ENCODE results near the gene C19orf81.

DNA sequence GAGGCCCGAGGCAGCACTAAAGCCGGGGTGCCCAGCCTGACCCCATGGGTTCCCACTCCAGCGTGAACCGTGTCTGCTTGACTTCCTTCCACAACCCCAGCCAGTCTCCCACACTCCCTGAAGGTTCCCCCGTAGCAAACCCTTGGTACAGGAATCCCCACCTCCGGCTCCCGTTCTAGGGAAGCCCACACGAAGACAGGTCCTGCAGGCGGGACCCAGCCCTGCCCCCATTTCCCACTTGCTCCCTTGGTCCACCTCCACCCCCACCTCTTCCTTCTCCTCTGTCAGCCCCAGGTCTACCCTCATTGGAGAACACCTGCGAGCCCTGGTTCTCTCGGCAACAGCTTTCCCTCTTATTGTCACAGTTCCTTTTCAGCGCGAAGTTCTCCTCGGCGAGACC, 23.9 kb downstream of the C19orf81 start:
- TF ChIP-seq, protein P1, sequence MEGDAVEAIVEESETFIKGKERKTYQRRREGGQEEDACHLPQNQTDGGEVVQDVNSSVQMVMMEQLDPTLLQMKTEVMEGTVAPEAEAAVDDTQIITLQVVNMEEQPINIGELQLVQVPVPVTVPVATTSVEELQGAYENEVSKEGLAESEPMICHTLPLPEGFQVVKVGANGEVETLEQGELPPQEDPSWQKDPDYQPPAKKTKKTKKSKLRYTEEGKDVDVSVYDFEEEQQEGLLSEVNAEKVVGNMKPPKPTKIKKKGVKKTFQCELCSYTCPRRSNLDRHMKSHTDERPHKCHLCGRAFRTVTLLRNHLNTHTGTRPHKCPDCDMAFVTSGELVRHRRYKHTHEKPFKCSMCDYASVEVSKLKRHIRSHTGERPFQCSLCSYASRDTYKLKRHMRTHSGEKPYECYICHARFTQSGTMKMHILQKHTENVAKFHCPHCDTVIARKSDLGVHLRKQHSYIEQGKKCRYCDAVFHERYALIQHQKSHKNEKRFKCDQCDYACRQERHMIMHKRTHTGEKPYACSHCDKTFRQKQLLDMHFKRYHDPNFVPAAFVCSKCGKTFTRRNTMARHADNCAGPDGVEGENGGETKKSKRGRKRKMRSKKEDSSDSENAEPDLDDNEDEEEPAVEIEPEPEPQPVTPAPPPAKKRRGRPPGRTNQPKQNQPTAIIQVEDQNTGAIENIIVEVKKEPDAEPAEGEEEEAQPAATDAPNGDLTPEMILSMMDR (IDR thresholded peaks at IDR 0.05 in 8 of 11, conservative IDR thresholded peaks at IDR 0.05 in 3 of 11) = no peak
- TF ChIP-seq POLR2A (IDR thresholded peaks at IDR 0.05) = no peak

Data from spleen (tissue), 7 donors.